HCT116 (cell line): ENCODE results near the gene PCDHGC5. TPM values are rescaled to one million over a fixed set of nuclear protein-coding genes. Genes with fewer than 3 reads are reported as not detected.

Experiments used
- ATAC-seq: fragments of 200-7000 bp; cut with Tn5 transposase; 2 replicates; pipeline ENCODE4 v1.9.1; 2020; ENCODE audit warnings: mild to moderate bottlenecking, moderate library complexity
- BruUV-seq: library from RNA; stranded (reverse); fragments of 400-500 nt; replicated peaks from 2 replicates; lab custom pipeline; 2021; lab: Mats Ljungman, UMichigan
- CTCF ChIA-PET: fragments of 300-600 bp; sonication (Branson Sonifier 250); formaldehyde crosslinking; loops from one replicate; lab custom pipeline; 2021; ENCODE audit warnings: antibody characterized with exemption; lab: Charles Lee
- POLR2A ChIA-PET: fragments of 300-600, 350-600 bp; sonication (Branson Sonifier 250); formaldehyde crosslinking; loops from one replicate; lab custom pipeline; 2021; ENCODE audit warnings: antibody characterized with exemption; lab: Charles Lee
- RAD21 ChIA-PET, 2 experiments: fragments of 300-600 bp; sonication (Branson Sonifier 250); formaldehyde crosslinking; loops; one replicate each; lab custom pipeline; 2023; ENCODE audit warnings: low total read pairs in 2 of 2; ENCODE audit not compliant: uncharacterized antibody in 2 of 2, unreplicated experiment in 2 of 2, low non-redundant PET in 1 of 2; lab: Charles Lee
- DNase-seq: peaks from one replicate; pipeline ENCODE4 v3.0.0-alpha.2; 2010; ENCODE audit warnings: low read depth, low spot score
- H2AFZ ChIP-seq: fragments of 200-600 bp; shearing (Covaris generic), sonication (generic); 2 replicates; pipeline ENCODE4 v1.6.1; 2017; ENCODE audit warnings: low read depth, mixed run types, mixed read lengths, antibody characterized with exemption, low read length; ENCODE audit not compliant: poor library complexity, severe bottlenecking
- H3K27ac ChIP-seq: 2 replicates; pipeline ENCODE4 v1.5.1; 2012; ENCODE audit warnings: low read depth, low read length
- H3K27me3 ChIP-seq: fragments of 200-600 bp; sonication (generic); 2 replicates; pipeline ENCODE4 v1.6.1; 2016; ENCODE audit warnings: mixed run types, low read length, mixed read lengths; ENCODE audit not compliant: insufficient read depth
- H3K36me3 ChIP-seq, 2 experiments: fragments of 200-500 bp in 1 of 2; fragments of 200-600 bp in 1 of 2; sonication (Bioruptor generic) in 1 of 2; sonication (generic) in 1 of 2; 2 replicates each; pipeline versions ENCODE4 v1.5.1 to v1.6.1; 2014 to 2016; ENCODE audit warnings: low read length in 2 of 2, inconsistent platforms in 1 of 2, mixed read lengths in 1 of 2, mixed run types in 1 of 2; ENCODE audit not compliant: insufficient read depth in 2 of 2, control insufficient read depth in 1 of 2
- H3K4me1 ChIP-seq, 2 experiments: fragments of 200-600 bp in 1 of 2; sonication (generic) in 1 of 2; 2 replicates each; pipeline versions ENCODE4 v1.5.1 to v1.6.1; 2012 to 2017; ENCODE audit warnings: low read length in 2 of 2, inconsistent platforms in 1 of 2, mild to moderate bottlenecking in 1 of 2, mixed read lengths in 1 of 2, mixed run types in 1 of 2, moderate library complexity in 1 of 2; ENCODE audit not compliant: insufficient read depth in 2 of 2, control insufficient read depth in 1 of 2
- H3K4me2 ChIP-seq: fragments of 200-600 bp; sonication (generic); 2 replicates; pipeline ENCODE4 v1.6.1; 2017; ENCODE audit warnings: mixed run types, low read length, mixed read lengths
- H3K4me3 ChIP-seq, 2 experiments: fragments of 200-600 bp in 1 of 2; sonication (generic) in 1 of 2; replicated peaks in 1 of 2; 2 replicates each; pipeline ENCODE4 v1.5.1; 2011 to 2016; ENCODE audit warnings: low read length in 2 of 2, control low read depth in 1 of 2, low read depth in 1 of 2, mild to moderate bottlenecking in 1 of 2, mixed read lengths in 1 of 2, mixed run types in 1 of 2
- H3K79me2 ChIP-seq: fragments of 200-600 bp; sonication (generic); 2 replicates; pipeline ENCODE4 v1.6.1; 2017; ENCODE audit warnings: mild to moderate bottlenecking, mixed run types, low read length, moderate library complexity, mixed read lengths; ENCODE audit not compliant: insufficient read depth
- H3K9ac ChIP-seq: fragments of 200-600 bp; sonication (generic); 2 replicates; pipeline ENCODE4 v1.6.1; 2016; ENCODE audit warnings: low read length, mixed read lengths
- H3K9me2 ChIP-seq: fragments of 200-600 bp; sonication (generic), shearing (Covaris generic); 2 replicates; pipeline ENCODE4 v1.6.1; 2017; ENCODE audit warnings: mixed run types, mild to moderate bottlenecking, moderate library complexity; ENCODE audit not compliant: insufficient read depth
- H3K9me3 ChIP-seq, 2 experiments: fragments of 200-500 bp in 1 of 2; fragments of 200-600 bp in 1 of 2; sonication (Bioruptor generic) in 1 of 2; sonication (generic) in 1 of 2; 2 replicates each; pipeline ENCODE4 v1.6.1; 2014 to 2017; ENCODE audit warnings: low read length in 2 of 2, mixed read lengths in 2 of 2, inconsistent platforms in 1 of 2, low read depth in 1 of 2, mild to moderate bottlenecking in 1 of 2, mixed run types in 1 of 2, moderate library complexity in 1 of 2; ENCODE audit not compliant: control insufficient read depth in 1 of 2, insufficient read depth in 1 of 2
- H4K20me1 ChIP-seq: fragments of 200-600 bp; sonication (generic), shearing (Covaris generic); 2 replicates; pipeline ENCODE4 v1.6.1; 2017; ENCODE audit warnings: mixed run types, mild to moderate bottlenecking, moderate library complexity; ENCODE audit not compliant: insufficient read depth
- CBX3 ChIP-seq: IDR thresholded peaks from 2 replicates; pipeline ENCODE4 v1.6.1; 2012; ENCODE audit warnings: low read depth
- CEBPB ChIP-seq: IDR thresholded peaks from 2 replicates; pipeline ENCODE4 v1.6.1; 2012; ENCODE audit warnings: low read depth
- EGR1 ChIP-seq: IDR thresholded peaks from 2 replicates; pipeline ENCODE4 v1.6.1; 2012; ENCODE audit warnings: low read depth
- EZH2 ChIP-seq: fragments of 200-600 bp; sonication (generic); IDR thresholded peaks from 2 replicates; pipeline ENCODE4 v1.6.1; 2017; ENCODE audit warnings: antibody characterized with exemption, mixed run types
- FOSL1 ChIP-seq: IDR thresholded peaks from 2 replicates; pipeline ENCODE4 v1.6.1; 2012; ENCODE audit warnings: low read depth
- JUND ChIP-seq: IDR thresholded peaks from 2 replicates; pipeline ENCODE4 v1.6.1; 2012
- POLR2A ChIP-seq: IDR thresholded peaks from 2 replicates; pipeline ENCODE4 v1.7.0; 2011; ENCODE audit warnings: borderline replicate concordance; ENCODE audit not compliant: insufficient read depth, insufficient read length; ENCODE audit errors: extremely low read depth
- POLR2AphosphoS5 ChIP-seq: IDR thresholded peaks from 2 replicates; pipeline ENCODE4 v1.6.1; 2011; ENCODE audit warnings: mild to moderate bottlenecking, low read depth, low read length, moderate library complexity
- RAD21 ChIP-seq: IDR thresholded peaks from 2 replicates; pipeline ENCODE4 v1.6.1; 2012; ENCODE audit warnings: low read depth, mild to moderate bottlenecking
- SP1 ChIP-seq: IDR thresholded peaks from 2 replicates; pipeline ENCODE4 v1.6.1; 2012; ENCODE audit warnings: low read depth
- SRF ChIP-seq: IDR thresholded peaks from 2 replicates; pipeline ENCODE4 v1.6.1; 2012; ENCODE audit warnings: low read depth
- YY1 ChIP-seq: IDR thresholded peaks from 2 replicates; pipeline ENCODE4 v1.6.1; 2011; ENCODE audit warnings: low read length, low read depth, moderate library complexity, mild to moderate bottlenecking; ENCODE audit not compliant: insufficient replicate concordance; ENCODE audit errors: extremely low read depth
- ZFX ChIP-seq: fragments of 450-650 bp; IDR thresholded peaks from 2 replicates; pipeline ENCODE4 v1.6.1; 2017
- ZNF274 ChIP-seq: fragments of 200-500 bp; sonication (Bioruptor generic); IDR thresholded peaks from 2 replicates; pipeline ENCODE4 v1.6.1; 2014; ENCODE audit warnings: mild to moderate bottlenecking, low read depth, low read length, inconsistent platforms
- intact Hi-C: fragments of 100-400 bp; cut with micrococcal nuclease; formaldehyde crosslinking; loops from 2 replicates; pipeline ENCODE4 v1.10.0; 2022
- total RNA-seq: library from RNA; stranded (reverse); gene quantifications from one replicate; pipeline ENCODE4 v1.2.1, GENCODE V29; 2021; ENCODE audit not compliant: unreplicated experiment
- TF ChIP-seq, protein P1 (sequence below), 3 experiments: fragments of 200-600 bp in 1 of 3; sonication (generic) in 1 of 3; IDR thresholded peaks in 2 of 3; conservative IDR thresholded peaks in 1 of 3; 2 replicates each; pipeline ENCODE4 v1.5.1; 2012 to 2017; ENCODE audit warnings: low read depth in 2 of 3, low read length in 2 of 3, antibody characterized with exemption in 1 of 3, borderline replicate concordance in 1 of 3, control low read depth in 1 of 3, mild to moderate bottlenecking in 1 of 3, mixed read lengths in 1 of 3, mixed run types in 1 of 3, moderate library complexity in 1 of 3; ENCODE audit not compliant: insufficient read depth in 1 of 3
- TF ChIP-seq, protein P2 (sequence below): IDR thresholded peaks from 2 replicates; pipeline ENCODE4 v1.6.1; 2012
- TF ChIP-seq, protein P3 (sequence below): IDR thresholded peaks from 2 replicates; pipeline ENCODE4 v1.6.1; 2011; ENCODE audit warnings: mild to moderate bottlenecking, low read length, moderate library complexity; ENCODE audit not compliant: insufficient replicate concordance; ENCODE audit errors: extremely low read depth
- TF ChIP-seq, protein P4 (sequence below): IDR thresholded peaks from 2 replicates; pipeline ENCODE4 v1.6.1; 2012

Gene PCDHGC5
- total RNA-seq, 1 experiment from 2014 or later: not detected

DNA sequence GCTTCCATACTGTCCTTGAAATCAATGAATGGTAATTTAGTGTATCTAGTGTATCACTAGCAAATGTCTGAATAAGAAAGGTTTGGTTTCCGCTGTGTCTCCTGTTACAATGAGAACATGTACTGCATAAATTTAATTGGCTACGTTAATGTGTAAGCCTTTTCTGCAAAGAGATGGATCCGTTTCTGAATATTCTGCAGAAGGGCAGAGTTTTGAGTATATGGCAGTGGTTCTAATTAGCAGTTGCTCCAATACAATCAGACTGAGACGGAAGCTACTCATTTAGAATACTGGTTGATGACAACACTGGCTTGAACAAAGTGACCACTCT, 4.6 kb upstream of the PCDHGC5 start:
- RAD21 ChIA-PET: no interaction called here
- Histone ChIP-seq H3K4me2 (no peak overlapping the region), H3K4me1 (no peaks in the 10 kb centered on the region), H3K27ac (no peak overlapping the region), H4K20me1 (no peaks in the 10 kb centered on the region), H3K9me3 (no peaks in the 10 kb centered on the region), H3K36me3 (no peaks in the 10 kb centered on the region), H3K4me3 (no peak overlapping the region), H3K9ac (no peak overlapping the region), H3K9me2 (no peaks in the 10 kb centered on the region), H3K79me2 (no peaks in the 10 kb centered on the region), H3K27me3 (no peaks in the 10 kb centered on the region), H2AFZ (no peak overlapping the region)
- POLR2A ChIA-PET: no interaction called here
- BruUV-seq: no TSS peak
- no peak for TF ChIP-seq POLR2A
- TF ChIP-seq FOSL1: no peak
- TF ChIP-seq EZH2: no peak
- no peak for TF ChIP-seq ZFX
- TF ChIP-seq, protein P1, sequence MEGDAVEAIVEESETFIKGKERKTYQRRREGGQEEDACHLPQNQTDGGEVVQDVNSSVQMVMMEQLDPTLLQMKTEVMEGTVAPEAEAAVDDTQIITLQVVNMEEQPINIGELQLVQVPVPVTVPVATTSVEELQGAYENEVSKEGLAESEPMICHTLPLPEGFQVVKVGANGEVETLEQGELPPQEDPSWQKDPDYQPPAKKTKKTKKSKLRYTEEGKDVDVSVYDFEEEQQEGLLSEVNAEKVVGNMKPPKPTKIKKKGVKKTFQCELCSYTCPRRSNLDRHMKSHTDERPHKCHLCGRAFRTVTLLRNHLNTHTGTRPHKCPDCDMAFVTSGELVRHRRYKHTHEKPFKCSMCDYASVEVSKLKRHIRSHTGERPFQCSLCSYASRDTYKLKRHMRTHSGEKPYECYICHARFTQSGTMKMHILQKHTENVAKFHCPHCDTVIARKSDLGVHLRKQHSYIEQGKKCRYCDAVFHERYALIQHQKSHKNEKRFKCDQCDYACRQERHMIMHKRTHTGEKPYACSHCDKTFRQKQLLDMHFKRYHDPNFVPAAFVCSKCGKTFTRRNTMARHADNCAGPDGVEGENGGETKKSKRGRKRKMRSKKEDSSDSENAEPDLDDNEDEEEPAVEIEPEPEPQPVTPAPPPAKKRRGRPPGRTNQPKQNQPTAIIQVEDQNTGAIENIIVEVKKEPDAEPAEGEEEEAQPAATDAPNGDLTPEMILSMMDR (IDR thresholded peaks at IDR 0.05 in 2 of 3, conservative IDR thresholded peaks at IDR 0.05 in 1 of 3; ENCODE audit: borderline replicate concordance in 1 of 3, insufficient read depth in 1 of 3, low read depth in 2 of 3, low read length in 2 of 3): no peak
- no peak for TF ChIP-seq SRF
- TF ChIP-seq EGR1: no peak
- no peak for TF ChIP-seq CEBPB
- TF ChIP-seq, protein P2, sequence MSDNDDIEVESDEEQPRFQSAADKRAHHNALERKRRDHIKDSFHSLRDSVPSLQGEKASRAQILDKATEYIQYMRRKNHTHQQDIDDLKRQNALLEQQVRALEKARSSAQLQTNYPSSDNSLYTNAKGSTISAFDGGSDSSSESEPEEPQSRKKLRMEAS: no peak
- no peak for TF ChIP-seq ZNF274
- TF ChIP-seq, protein P3, sequence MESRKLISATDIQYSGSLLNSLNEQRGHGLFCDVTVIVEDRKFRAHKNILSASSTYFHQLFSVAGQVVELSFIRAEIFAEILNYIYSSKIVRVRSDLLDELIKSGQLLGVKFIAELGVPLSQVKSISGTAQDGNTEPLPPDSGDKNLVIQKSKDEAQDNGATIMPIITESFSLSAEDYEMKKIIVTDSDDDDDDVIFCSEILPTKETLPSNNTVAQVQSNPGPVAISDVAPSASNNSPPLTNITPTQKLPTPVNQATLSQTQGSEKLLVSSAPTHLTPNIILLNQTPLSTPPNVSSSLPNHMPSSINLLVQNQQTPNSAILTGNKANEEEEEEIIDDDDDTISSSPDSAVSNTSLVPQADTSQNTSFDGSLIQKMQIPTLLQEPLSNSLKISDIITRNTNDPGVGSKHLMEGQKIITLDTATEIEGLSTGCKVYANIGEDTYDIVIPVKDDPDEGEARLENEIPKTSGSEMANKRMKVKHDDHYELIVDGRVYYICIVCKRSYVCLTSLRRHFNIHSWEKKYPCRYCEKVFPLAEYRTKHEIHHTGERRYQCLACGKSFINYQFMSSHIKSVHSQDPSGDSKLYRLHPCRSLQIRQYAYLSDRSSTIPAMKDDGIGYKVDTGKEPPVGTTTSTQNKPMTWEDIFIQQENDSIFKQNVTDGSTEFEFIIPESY: no peak
- TF ChIP-seq, protein P4, sequence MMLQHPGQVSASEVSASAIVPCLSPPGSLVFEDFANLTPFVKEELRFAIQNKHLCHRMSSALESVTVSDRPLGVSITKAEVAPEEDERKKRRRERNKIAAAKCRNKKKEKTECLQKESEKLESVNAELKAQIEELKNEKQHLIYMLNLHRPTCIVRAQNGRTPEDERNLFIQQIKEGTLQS: no peak
- TF ChIP-seq POLR2AphosphoS5: no peak
- TF ChIP-seq RAD21: no peak
- TF ChIP-seq SP1: no peak
- no peak for TF ChIP-seq YY1
- TF ChIP-seq CBX3: no peak
- no peak for TF ChIP-seq JUND
- CTCF ChIA-PET: interaction anchor here (1.5 kb wide), 1 partner anchor 71 kb away, joined by 4 read pairs; the partner anchor contains the start of gene PCDHGA10
- ATAC-seq (no peak), DNase-seq (no peak)
- intact Hi-C loops: no loop called here
